HG03135 (cell line): ENCODE measurements around the gene CCDC137.
"Not testable (repeated sequence)": the region's sequence is repeated elsewhere in the genome, so short reads cannot be mapped to it uniquely, and the experiment has no call there.

Source experiments
- ATAC-seq: cut with Tn5 transposase; IDR thresholded peaks from one replicate; pipeline ENCODE4 v1.9.1; 2021; ENCODE audit warnings: mild to moderate bottlenecking, moderate library complexity; ENCODE audit not compliant: unreplicated experiment

CCDC137 gene

DNA sequence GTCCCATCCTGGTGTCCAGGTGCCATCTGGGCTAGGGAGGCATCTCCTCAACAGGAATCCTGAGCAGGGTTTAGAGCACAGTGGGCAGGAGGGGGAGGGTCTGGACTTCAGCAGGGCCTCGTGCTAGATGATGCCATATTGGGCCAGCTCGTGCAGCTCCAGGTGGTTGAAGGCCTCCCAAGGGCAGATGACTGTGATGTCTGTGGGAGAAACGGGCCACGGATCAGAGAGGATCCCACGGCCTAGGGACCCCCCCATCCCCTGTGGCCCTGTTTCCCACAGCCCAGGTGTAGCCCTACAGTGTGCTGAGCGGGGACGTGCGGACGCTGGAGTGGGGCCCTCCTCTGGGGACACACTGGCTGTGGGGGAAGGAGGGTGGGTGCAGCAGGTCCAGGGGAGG, 15.6 kb upstream of the CCDC137 start:
- ATAC-seq: no peak

DNA sequence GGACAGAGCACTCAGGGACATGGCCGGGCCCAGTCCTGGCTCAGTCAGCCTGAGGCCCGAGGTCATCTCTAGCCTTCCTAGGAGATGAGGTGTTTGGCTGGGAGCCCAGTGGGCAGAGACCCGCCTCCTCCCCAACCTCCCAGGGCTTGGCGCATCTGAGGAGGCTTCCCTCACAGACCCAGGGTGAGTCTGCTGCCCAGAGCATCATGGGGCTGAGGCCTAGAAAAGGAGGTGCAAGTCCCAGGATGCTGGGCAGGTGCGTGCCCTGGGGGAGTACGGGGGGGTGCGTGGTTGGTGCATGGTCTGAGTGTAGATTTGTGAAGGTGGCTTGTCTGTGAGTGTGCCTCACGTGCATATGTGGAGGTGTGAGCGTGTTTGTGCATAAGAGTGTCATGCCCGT, 14.8 kb upstream of the CCDC137 start:
- ATAC-seq: no peak

DNA sequence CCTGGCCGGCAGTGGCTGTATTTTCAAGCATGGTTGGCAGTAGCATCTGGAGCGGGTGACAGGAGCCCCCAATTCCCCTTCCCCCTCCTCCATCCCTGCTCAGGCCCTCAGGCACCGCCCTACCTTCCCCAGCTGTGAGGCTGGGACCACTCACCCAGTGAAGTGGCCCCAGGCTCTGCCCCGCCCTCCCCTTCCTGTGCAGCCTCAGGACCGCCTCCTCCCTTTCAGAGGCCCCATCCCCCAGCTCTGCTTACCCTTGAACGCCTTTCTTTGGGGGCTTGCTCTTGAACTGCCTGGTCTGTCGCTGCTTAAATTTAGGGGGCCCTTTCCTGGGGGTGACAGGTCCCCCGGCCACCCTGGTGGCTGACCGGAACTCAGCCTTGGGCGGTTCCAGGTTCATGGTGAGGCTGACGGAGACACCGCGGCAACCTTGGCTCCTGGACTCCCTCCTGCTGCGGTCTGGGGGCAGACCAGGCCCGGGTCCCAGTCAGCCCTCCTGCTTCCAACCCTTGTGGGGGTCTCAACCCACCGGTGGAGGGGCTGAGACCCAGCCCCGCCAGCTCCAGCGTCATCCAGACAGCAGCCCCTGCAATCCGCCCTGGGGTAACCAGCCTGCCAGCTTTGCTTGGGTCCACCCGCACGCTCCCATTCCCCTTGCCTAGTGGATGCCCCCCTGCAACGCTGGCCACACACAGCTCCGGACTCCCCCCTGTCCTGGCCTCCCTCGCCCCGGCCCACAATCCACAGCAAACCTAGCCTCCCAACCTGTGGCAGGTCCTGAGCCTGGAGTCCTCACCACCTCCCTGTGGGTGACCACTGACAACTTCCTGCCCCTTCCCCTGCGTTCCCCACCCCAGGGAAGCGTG, 13.4 kb upstream of the CCDC137 start:
- no peak for ATAC-seq

DNA sequence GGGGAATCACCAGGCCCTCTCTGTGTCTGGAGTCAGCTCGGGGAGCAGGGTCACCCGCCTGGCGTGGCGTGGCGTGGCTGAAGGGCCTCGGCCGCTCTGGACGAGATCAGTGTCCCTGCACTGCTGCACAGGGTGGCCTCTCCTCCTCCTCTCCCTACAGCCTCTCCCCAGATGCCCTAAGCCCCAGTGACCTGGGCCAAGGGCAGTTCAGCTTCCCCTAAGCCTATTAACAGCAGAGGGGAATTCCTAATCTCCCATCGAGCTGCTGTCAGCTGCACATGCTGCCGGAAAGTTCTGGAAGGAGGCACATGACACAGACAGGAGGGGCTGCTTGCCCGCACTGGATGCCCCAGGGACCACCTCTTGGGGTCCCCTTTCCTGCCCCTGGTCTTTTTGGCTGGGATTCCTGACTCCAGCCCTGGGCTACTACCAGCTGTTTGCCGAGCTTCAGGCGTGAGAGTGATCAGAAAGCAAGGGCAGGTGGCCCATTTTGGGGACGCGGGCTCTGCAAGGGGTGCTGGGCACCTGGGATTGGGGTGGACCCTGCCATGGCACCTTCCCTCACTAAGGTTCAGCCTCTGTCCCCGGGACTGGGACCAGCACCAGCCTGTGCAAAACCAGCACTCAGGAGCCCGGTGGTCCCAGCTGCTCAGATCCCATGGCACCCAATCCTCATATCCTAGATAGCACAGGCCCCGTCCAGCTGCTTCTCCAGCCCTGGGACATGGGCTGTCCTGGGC, 11.0 kb upstream of the CCDC137 start:
- no peak for ATAC-seq

DNA sequence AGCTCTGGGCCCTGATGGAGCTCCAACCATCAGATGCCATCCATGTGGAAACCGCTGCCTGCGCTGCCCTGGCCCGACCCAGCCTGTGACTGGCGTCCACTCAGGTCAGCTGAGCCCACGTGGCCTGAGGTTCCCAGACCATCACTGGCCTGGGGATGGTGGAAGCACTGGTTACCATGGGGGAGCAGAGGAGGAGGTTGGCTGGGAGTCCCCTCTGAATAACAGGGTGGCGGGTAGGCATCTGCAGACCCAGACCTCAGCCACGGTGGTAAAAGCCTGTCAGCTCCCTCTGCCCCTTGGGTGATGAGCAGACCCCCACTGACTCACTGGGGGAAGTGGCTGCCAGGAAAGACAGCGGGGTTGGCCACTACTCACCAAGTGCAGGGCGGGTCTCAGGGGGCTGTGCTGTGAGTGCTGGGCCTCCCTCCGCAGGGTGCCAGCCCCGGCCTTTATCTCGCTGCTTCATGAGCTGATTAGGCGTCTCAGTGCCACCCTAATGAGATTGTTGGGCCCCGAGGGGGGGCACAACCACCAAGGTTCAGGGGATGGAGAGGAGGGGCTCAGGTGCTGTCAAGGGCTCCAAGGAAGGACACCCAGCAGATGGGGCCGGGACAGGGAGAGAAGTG, 10.3 kb upstream of the CCDC137 start, which contains the start of gene PDE6G:
PDE6G (minus strand) TSS at position 425 of the 626 bp plus-strand sequence. CDS start 3,237 bp downstream, outside the sequence.
- ATAC-seq: no peak

DNA sequence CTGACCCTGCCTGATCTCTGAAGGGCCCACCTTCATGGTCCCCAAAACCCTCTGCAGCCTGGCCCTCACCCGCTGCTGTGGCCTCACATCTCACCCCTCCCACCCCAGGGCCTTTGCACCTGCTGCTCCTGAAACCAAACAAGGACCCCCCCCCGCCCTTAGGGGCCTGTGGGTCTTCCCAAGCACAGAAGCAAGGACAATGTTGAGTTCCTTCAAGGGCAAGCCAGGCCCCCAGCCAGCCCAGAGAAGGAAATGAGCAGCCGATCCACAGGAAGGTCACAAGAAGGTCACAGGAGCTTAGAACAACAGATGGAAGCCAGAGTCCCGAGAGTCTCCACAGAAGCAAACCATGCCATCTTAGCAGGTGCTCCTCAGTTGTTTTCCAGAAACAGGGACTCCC, 9.7 kb upstream of the CCDC137 start:
- ATAC-seq: no peak

DNA sequence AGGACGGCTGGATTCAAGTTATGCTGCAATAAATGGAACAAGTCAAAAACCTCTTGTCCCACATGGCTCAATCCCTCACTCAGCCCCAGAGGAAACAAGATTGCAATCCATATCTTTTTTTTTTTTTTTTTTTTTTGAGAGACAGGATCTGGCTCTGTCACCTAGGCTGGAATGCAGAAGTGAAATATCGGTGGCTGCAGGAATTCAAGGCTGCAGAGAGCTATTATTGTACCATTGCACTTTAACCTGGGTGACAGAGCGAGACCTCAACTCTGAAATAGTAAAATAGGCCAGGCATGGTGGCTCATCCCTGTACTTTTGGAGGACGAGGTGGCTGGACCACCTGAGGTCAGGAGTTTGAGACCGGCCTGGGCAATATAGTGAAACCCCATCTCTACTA, 7.5 kb upstream of the CCDC137 start:
- no peak for ATAC-seq

DNA sequence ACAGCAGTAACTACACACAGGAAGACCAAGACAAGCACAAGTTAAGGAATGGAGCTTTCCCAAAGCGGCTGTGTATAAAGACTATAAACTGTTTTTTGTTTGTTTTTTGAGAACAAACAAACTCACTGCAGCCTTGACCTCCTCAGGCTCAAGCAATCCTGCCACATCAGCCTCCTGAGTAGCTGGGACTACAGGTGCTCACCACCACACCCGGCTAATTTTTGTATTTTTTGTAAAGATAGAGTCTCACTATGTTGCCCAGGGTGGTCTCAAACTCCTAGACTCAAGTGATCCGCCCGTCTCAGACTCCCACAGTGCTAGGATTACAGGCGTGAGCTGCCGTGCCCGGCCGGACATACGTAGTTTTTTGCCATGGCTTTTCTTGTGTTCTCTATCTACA, 6.1 kb upstream of the CCDC137 start:
- ATAC-seq: no peak

DNA sequence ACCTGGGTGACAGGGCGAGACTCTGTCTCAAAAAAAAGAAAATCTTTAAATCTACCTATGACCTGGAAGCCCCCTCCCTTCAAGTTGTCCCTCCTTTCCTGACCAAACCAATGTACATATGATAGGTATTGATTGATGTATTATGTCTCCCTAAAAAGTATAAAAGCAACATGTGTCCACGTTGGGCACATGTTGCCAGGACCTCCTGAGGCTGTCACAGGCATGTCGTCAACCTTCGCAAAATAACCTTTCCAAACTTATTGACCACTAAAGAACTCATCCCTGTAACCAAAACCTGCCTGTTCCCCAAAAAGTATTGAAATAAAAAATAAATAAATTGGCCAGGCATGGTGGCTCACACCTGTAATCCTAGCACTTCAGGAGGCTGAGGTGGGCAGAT, 4.5 kb upstream of the CCDC137 start:
- ATAC-seq: no peak

DNA sequence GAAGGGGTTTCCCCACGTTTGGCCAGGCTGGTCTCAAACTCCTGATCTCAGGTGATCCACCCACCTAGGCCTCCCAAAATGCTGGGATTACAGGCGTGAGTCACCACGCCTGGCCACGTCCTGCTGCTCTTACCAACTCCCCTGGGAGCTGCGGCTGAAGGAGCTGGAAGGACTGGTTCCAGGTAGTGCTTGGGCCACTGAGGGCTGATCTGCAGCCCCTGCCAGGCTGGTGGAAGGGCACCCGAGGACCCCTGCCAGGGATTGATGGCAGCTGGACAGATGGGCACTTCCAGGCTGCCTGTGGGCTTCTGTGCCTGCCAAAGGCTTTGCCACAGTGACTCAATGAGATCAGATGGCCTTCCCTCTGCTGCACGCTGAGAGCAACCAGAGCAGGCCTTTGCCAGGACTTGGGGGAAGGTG, 2.5 kb upstream of the CCDC137 start:
- no peak for ATAC-seq

DNA sequence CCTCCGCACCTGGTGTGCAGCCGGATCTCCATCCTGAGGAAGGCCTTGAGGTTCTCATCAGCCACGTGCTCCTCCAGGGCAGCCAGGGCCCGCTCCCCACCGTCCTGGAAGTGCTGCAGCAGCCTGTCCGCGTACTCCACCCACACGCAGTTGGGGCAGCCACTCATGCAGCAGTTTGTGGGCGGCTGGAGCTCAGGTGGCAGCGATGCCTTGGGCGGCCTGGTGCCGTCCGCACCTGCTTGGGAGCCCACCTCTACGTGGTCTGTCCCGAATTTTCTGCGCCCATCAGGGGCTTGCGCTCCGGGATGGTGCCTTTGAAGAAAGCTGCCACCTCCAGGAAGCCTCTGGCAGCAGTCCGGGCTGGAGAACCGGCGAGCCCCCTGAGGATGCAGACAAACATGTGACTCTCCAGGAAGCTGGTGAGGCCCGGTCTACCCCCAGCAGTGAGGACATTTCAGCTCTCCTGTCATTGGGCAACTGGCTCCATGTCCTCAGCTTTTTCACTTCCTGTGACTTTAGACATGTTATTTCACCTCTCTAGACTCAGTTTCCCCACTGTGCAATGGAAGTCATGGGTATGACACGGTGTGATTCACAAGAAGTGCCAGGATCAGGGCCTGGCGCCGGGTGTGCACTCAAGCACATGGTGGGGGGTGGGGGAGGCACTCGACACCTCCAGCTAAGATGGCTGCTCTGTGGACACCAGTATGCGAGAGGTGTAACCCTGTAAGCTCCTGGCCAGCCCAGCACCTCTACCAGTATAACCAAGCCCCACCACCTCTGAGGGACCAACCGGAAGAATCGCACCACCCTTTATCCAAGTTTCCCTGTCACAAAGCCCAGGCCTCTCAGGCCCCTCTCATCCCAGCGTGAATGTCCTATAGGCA, 1.1 kb upstream of the CCDC137 start:
- peak; percentile 17 for ATAC-seq

DNA sequence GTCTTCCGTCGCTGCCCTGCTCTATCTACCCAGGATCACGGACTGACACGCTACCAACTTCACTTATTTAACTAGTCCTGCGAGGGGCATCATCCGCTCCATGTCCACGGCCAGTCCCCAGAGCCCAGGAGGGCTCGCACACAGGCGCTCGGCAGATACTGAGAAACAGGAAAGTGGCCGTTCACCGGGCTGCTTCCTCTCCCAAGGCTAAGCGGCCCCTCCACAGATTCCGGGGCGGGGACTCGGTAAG, 520 bp upstream of the CCDC137 start:
- no peak for ATAC-seq

DNA sequence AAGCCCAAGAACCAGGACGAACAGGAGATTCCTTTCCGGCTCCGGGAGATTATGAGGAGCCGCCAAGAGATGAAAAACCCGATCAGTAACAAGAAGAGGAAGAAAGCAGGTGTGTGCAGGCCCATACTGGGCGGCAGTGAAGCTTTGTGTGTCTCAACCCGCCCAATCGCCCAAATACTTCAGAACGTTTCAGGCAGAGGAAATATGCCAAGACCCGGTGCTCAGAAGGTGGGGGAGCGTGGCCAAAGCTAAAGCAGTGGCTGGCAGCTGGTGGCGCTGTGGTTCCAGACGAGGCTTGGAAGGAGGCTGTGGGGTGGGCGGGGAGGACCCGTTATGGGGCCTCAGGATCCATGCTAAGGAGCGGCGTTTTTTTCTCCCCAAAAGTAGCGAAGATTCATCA, 1.2 kb downstream of the CCDC137 start:
- ATAC-seq: no peak

DNA sequence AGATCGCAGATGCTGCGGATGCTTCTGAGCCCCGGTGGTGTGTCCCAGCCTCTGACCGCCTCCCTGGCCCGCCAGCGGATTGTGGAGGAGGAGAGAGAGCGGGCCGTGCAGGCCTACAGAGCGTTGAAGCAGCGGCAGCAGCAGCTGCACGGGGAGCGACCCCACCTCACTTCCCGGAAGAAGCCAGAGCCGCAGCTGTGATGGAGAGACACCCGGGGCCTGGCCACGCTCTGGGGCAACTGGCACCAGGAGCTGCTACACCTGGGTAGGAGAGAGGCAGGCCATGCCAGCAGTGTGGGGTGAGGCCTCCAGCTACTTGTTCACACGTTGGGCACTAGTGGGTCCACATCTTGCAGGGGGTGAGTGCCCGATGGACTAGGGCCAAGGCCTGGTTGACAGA, 6.0 kb downstream of the CCDC137 start:
- no peak for ATAC-seq

DNA sequence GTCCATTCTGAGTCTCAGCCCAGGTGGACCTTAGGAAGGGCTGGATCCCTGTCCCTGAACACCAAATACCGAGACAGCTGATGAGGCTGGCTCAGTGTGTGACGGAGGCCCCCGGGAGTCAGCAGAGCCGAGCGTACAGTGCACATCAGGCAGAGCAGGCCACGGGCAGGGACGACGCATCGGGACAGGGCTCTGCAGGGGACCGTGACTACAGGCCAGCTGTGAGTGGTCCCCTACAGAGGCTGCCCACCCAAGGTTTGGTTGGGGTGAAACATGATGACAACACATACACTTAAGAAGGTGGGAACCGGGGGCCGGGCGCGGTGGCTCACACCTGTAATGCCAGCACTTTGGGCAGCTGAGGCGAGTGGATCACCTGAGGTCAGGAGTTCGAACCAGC, 6.4 kb downstream of the CCDC137 start:
- ATAC-seq: no peak

DNA sequence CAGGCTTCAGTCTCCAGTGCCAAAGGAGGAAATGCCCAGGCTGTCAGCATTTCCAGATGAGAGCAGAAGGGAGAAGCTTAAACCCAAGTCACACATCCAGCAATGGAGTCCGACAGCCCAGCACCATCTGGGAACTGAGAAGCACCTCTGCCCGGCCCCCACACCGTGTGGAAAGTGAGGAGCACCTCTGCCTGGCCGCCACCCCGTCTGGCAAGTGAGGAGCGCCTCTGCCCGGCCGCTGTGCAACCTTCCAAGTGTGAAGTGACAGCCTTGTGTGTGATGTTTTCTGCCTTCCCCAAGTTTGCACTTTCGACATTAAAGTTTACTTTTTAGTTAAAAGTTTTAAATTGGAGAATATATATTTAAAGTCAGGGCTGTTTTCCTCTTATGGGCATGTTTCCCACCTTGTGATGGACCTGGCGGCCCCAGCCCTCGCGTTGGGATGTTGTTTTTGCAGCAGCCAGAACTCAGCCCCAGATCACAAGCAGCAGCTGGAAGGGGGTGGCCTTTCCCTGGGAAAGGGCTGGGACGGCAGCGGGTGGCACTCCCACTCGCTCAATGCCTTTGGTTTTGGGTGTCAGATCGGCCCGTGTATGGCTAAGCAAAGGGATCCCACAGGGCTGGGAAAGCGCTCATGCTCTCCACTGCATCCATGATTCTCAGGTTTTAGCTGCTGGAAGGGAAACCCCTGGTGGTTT, 7.2 kb downstream of the CCDC137 start:
- ATAC-seq: no peak

DNA sequence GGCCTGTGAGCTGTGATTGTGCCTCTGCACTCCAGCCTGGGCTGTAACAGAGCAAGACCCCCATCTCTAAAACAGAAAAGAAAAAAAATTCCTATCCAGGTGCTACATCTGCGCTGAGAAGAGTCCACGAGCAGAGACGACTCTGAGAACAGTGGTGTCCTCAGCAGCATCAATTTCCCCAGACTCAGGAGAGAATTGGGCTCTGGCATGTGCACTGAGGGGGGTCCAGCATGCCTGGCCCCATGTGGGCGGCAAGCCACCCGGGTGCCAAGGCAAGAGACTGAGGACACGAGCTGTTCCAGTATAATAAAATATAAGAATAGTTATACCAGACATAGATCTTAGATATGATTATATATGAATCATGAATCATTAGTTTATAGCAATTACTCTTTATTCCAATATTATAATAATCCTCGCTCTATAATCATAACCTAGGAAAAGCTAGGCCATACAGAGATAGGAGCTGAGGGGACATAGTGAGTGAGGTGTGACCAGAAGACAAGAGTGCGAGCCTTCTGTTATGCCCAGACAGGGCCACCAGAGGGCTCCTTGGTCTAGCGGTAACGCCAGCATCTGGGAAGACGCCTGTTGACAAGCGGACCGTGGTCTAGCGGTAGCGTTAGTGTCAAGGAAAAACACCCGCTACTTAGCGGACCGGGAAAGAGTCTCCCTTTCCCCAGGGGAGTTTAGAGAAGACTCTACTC, 9.1 kb downstream of the CCDC137 start:
- ATAC-seq: not testable (repeated sequence)

DNA sequence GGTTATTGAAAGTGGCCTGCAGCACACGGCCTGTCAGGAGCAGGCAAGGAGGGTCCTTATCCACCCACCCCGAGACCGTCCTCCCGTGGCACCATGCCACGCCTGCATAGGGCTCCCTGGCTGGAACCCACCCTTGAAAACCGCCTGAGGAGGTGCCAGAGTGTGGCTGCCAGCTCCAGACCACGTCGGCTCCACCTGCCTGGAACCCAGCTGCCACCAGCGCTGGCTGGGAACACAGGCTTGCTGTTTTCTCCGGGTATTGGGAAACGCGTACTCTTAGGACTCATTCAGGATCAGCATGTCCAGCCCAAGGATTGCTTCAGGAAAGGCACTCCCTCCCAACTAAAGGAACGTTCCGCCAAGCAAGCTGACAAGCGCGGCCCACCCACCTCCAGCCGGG, 10.4 kb downstream of the CCDC137 start:
- no peak for ATAC-seq

DNA sequence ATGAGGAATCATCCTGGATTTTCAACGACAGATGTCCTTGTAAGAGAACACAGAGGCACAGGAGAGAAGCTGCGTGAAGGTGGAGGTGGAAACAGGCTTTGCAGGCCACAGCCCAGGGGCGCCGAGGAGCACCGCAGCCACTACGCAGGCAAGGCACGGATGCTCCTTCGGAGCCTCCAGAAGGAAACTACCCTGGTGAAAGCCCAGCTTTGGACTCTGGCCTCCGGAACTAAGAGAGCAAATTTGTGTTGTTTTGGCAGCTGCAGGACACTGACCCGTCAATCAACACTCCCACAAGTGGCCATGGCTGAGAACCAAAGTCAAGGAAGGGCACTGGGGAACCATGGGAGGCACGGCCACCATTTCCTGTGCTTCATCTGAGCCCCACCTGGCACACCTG, 13.6 kb downstream of the CCDC137 start:
- ATAC-seq: no peak

DNA sequence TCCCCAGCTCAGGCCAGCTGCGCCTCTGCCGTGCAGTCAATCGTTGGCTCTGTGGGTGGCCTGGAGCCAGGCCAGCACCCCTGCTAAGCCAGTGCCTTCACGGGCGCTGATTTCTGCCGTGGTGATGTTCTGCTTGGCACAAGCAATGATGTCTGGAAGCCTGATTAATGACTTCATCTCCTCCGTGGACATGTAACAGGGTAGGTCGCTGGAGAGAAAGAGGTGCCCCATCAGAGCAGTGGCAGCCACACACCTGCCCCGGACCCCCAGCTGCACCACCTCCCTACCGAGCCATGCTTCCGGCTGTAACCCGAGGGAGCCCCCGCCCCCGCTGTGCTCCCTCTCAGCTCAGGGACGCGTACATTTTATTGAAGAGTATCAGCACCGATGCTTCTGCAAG, 15.1 kb downstream of the CCDC137 start:
- ATAC-seq: no peak
